Activated naive CD8-positive, alpha-beta T cell treated with anti-CD3 and anti-CD28 coated beads, Interleukin-2, amount 50 U/mL, for 24 hours (primary cell): ENCODE data around the gene MRPS10.

Source experiments
- ATAC-seq: fragments of 150-1000 bp; cut with Tn5 transposase; one replicate; pipeline ENCODE4 v1.10.0; 2021
- DNase-seq: peaks from one replicate; pipeline ENCODE4 v3.0.0; 2021
- H3K27ac Mint-ChIP-seq: one replicate; pipeline ENCODE4 v1.8.0; 2021; ENCODE audit warnings: mild to moderate bottlenecking, mixed read lengths
- H3K27me3 Mint-ChIP-seq: one replicate; pipeline ENCODE4 v1.8.0; 2021; ENCODE audit warnings: mixed read lengths
- H3K36me3 Mint-ChIP-seq: one replicate; pipeline ENCODE4 v1.8.0; 2021; ENCODE audit warnings: low read depth, mixed read lengths
- H3K4me1 Mint-ChIP-seq: one replicate; pipeline ENCODE4 v1.8.0; 2021; ENCODE audit warnings: mixed read lengths
- H3K4me3 Mint-ChIP-seq: one replicate; pipeline ENCODE4 v1.8.0; 2021; ENCODE audit warnings: mild to moderate bottlenecking, moderate library complexity, mixed read lengths
- H3K9me3 Mint-ChIP-seq: one replicate; pipeline ENCODE4 v1.8.0; 2021; ENCODE audit warnings: mixed read lengths

MRPS10 gene

DNA sequence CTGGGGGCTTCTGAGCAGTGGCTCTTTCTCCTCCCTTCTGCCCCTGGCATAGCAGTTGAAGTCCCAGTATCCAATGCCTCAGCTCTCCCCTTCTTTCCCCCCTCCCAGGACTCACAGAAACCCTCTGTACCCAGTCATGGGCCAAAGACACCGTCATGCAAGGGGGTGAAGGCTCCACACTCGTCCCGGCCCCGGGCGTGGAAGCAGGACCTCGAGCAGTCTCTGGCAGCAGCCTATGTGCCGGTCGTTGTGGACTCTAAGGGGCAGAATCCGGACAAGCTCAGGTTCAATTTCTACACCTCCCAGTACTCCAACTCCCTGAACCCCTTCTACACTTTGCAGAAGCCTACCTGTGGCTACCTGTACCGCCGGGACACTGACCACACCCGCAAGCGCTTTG lies 54.8 kb downstream of the MRPS10 start:
- H3K36me3 Mint-ChIP-seq = no peaks in the 10 kb centered on the region
- DNase-seq = no peak
- no peaks in the 10 kb centered on the region for H3K9me3 Mint-ChIP-seq
- no peak for ATAC-seq
- no peak overlapping the region for H3K4me3 Mint-ChIP-seq
- H3K4me1 Mint-ChIP-seq = peaks cover 3% of the 10 kb centered on the region
- H3K27me3 Mint-ChIP-seq = no peaks in the 10 kb centered on the region
- H3K27ac Mint-ChIP-seq = no peak overlapping the region

DNA sequence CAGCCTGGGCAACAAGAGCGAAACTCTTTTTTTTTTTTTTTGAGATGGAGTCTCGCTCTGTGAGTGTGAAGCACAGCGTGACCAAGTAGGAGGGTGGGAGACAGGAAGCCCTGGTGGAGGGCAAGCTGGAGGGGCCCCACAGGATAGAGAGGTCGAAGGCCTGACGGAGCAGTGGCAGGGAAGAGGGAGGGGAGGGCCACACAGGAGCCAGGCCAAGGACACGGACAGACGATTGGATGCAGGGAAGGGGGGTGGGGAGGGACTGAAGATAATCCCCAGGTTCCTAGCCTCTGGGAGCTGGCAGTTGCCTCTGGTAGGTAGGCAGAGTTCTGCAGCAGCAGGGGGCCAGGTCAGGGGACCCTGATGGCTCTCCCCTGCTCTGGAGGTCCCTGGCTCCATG lies 55.3 kb downstream of the MRPS10 start:
- Mint-ChIP-seq H3K9me3 (no peaks in the 10 kb centered on the region), H3K27me3 (no peaks in the 10 kb centered on the region), H3K36me3 (no peaks in the 10 kb centered on the region), H3K4me3 (no peak overlapping the region), H3K4me1 (peaks cover 3% of the 10 kb centered on the region), H3K27ac (no peak overlapping the region)
- DNase-seq (no peak), ATAC-seq (no peak)

DNA sequence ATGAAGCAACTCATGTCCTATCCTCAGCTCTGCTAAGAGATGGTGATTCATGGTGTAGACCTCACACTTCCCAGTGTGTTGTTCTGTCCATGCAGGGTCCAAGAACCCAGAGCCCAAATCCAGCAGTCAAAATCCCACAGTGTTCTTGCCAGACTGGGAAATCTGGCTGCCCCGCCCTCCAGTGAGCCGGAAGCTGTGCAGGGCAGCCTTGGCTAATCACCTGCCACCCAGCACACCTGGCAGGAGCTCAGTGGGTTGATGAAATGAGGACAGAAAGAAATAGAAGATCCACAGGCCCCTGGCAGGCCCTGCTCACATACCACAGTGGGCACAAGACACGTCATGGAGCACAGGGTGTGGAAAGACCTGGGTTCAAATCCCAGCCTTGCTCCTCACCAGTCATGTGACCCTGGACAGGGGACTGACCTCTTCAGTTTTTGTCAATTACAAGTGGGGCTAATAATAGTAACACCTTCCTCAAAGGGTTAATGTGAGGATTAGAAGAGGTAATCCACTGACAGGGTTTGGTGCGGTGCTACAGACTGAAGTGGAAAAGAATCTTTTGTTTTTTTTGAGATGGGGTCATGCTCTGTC lies 58.1 kb downstream of the MRPS10 start:
- ATAC-seq (no peak), DNase-seq (no peak)
- no peak overlapping the region for H3K4me3 Mint-ChIP-seq
- H3K27ac Mint-ChIP-seq = no peak overlapping the region
- H3K27me3 Mint-ChIP-seq = no peaks in the 10 kb centered on the region
- H3K4me1 Mint-ChIP-seq = no peaks in the 10 kb centered on the region
- no peaks in the 10 kb centered on the region for H3K36me3 Mint-ChIP-seq
- no peaks in the 10 kb centered on the region for H3K9me3 Mint-ChIP-seq

DNA sequence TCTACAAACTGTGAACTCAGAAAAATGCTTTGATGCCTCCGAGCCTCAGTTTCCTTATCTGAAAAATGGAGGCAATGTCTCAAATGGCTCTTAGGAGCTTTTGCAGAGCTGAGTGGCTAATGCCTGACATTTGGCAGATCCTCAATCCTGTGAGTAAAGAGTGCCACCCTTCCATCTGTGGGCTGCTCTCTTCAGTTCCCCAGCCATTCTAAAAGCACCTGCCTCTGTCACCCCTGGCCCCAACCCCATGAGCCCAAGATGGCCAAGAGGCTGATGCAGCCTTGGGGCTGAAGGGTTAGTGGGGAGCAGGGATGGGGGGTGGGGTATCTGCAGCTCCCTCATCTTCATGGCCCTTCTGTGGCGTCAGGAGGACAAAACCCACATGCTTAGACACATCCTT lies 59.0 kb downstream of the MRPS10 start:
- ATAC-seq (no peak), DNase-seq (no peak)
- no peaks in the 10 kb centered on the region for H3K9me3 Mint-ChIP-seq
- H3K27ac Mint-ChIP-seq = no peak overlapping the region
- H3K4me3 Mint-ChIP-seq = no peak overlapping the region
- no peaks in the 10 kb centered on the region for H3K4me1 Mint-ChIP-seq
- no peaks in the 10 kb centered on the region for H3K36me3 Mint-ChIP-seq
- H3K27me3 Mint-ChIP-seq = no peaks in the 10 kb centered on the region

DNA sequence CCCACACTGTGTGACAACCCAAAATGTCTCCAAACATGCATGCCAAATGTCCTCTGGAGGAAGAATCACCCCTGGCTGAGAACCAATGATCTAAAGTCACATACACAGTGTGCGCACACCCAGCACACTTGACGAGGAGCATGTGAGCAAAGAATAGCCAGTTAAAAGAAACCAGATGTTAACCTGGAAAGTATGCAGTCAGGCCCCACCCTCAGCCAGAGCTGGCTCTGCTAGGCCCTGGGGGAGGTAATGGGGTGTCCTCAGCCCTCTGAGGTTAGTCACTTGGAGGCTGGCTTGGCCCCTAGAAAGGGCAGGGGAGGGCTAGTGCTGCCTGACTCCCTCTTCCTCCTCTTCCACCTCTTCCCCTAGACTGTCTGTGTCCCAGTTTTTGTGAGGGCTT lies 59.6 kb downstream of the MRPS10 start:
- ATAC-seq = no peak
- no peaks in the 10 kb centered on the region for H3K4me1 Mint-ChIP-seq
- H3K27ac Mint-ChIP-seq = no peak overlapping the region
- no peak overlapping the region for H3K4me3 Mint-ChIP-seq
- no peaks in the 10 kb centered on the region for H3K36me3 Mint-ChIP-seq
- DNase-seq = no peak
- H3K27me3 Mint-ChIP-seq = no peaks in the 10 kb centered on the region
- no peaks in the 10 kb centered on the region for H3K9me3 Mint-ChIP-seq
